ENCODE measurements around the gene SMIM7. TPM values are rescaled to one million over a fixed set of nuclear protein-coding genes. Genes with fewer than 3 reads are reported as not detected.

SMIM7 gene
- total RNA-seq, 1 donor from 2014 or later: 78.7 TPM

- Mint-ChIP-seq H3K4me3 (no peak overlapping the region), H3K36me3 (ENCODE audit: low read depth) (no peaks in the 10 kb centered on the region), H3K9me3 (no peaks in the 10 kb centered on the region), H3K27me3 (ENCODE audit: low read depth) (no peaks in the 10 kb centered on the region), H3K4me1 (no peaks in the 10 kb centered on the region), H3K27ac (ENCODE audit: unreplicated experiment) (peak overlapping the region; percentile 50)
- DNase-seq (ENCODE audit: low read depth, low spot score): no peak
- TF ChIP-seq, protein P1, sequence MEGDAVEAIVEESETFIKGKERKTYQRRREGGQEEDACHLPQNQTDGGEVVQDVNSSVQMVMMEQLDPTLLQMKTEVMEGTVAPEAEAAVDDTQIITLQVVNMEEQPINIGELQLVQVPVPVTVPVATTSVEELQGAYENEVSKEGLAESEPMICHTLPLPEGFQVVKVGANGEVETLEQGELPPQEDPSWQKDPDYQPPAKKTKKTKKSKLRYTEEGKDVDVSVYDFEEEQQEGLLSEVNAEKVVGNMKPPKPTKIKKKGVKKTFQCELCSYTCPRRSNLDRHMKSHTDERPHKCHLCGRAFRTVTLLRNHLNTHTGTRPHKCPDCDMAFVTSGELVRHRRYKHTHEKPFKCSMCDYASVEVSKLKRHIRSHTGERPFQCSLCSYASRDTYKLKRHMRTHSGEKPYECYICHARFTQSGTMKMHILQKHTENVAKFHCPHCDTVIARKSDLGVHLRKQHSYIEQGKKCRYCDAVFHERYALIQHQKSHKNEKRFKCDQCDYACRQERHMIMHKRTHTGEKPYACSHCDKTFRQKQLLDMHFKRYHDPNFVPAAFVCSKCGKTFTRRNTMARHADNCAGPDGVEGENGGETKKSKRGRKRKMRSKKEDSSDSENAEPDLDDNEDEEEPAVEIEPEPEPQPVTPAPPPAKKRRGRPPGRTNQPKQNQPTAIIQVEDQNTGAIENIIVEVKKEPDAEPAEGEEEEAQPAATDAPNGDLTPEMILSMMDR (conservative IDR thresholded peaks at IDR 0.05): no peak
Observed at GRCh38 chr19:16598848-16599247, 61.1 kb downstream of the SMIM7 start.

DNA sequence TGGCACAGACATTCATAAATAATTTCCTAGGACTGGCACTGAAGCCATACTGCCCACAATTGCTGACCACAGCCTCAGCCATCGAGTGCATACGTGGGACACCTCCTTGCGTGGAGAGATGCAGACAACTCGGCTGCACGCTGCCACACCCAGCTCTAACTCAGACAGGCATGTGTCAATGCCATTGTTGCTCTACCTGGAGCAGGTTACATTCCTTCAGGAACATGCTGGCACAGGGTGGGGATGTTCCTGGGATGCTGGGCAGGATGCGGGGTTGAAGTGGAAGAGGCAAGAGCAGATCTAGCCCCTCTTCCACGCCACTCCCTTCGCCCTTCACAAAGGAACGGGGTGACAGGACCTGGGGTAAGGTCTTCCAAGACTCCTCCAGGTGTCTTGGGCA is 63.5 kb downstream of the SMIM7 start:
- no peaks in the 10 kb centered on the region for H3K27me3 Mint-ChIP-seq (ENCODE audit: low read depth)
- no peak overlapping the region for H3K4me3 Mint-ChIP-seq
- TF ChIP-seq, protein P1 (conservative IDR thresholded peaks at IDR 0.05): no peak
- no peak for DNase-seq (ENCODE audit: low read depth, low spot score)
- H3K36me3 Mint-ChIP-seq (ENCODE audit: low read depth): no peaks in the 10 kb centered on the region
- H3K9me3 Mint-ChIP-seq: no peaks in the 10 kb centered on the region
- H3K27ac Mint-ChIP-seq (ENCODE audit: unreplicated experiment): no peak overlapping the region
- H3K4me1 Mint-ChIP-seq: peaks cover 18% of the 10 kb centered on the region

Other genes starting within 250 kb of the SMIM7 start
- 57.6 and 62.9 TPM in 2 replicates for gene EPS15L1, start 188.2 kb downstream of the SMIM7 start, total RNA-seq
- gene CALR3, start 164.0 kb downstream of the SMIM7 start, total RNA-seq: not detected in 2 replicates
- 9.0 and 9.6 TPM in 2 replicates for gene C19orf44, start 163.8 kb downstream of the SMIM7 start, total RNA-seq
- 93.3 and 95.7 TPM in 2 replicates for gene CHERP, start 117.7 kb downstream of the SMIM7 start, total RNA-seq
- gene SLC35E1, start 87.7 kb downstream of the SMIM7 start, total RNA-seq: 30.4 and 32.5 TPM in 2 replicates
- gene MED26, start 31.9 kb downstream of the SMIM7 start, total RNA-seq: 11.7 and 11.8 TPM in 2 replicates
- 3.4 and 4.4 TPM in 2 replicates for gene TMEM38A, start 995 bp upstream of the SMIM7 start, total RNA-seq
- gene NWD1, start 59.7 kb upstream of the SMIM7 start, total RNA-seq: 0.02 TPM in 1 of 2 replicates, not detected in the other
- 59.9 and 64.4 TPM in 2 replicates for gene SIN3B, start 169.3 kb upstream of the SMIM7 start, total RNA-seq
- gene F2RL3, start 228.9 kb upstream of the SMIM7 start, total RNA-seq: not detected in 2 replicates